Measurements from ENCODE around the gene COMMD7.
"Not testable (repeated sequence)": the region's sequence is repeated elsewhere in the genome, so short reads cannot be mapped to it uniquely, and the experiment has no call there.

COMMD7 gene

GRCh38 chr20:32718749-32719348 lies 24.4 kb downstream of the COMMD7 start:
- Histone ChIP-seq H3K36me3 (peaks cover 14% of the 10 kb centered on the region), H3K9me3 (no peaks in the 10 kb centered on the region), H3K27me3 (no peaks in the 10 kb centered on the region), H3K4me1 (ENCODE audit: control insufficient read depth in 1 of 2, insufficient read depth in 1 of 2, low read depth in 1 of 2, low read length in 1 of 2) (no peaks in the 10 kb centered on the region), H3K4me3 (ENCODE audit: low read depth in 1 of 2, low read length in 1 of 2) (no peak overlapping the region), H3K27ac (no peak overlapping the region)
- no peak for TF ChIP-seq CTCF (IDR thresholded peaks at IDR 0.05)

- no peaks in the 10 kb centered on the region for H3K4me1 ChIP-seq (ENCODE audit: control insufficient read depth in 1 of 2, insufficient read depth in 1 of 2, low read depth in 1 of 2, low read length in 1 of 2)
- no peaks in the 10 kb centered on the region for H3K27me3 ChIP-seq
- TF ChIP-seq CTCF (IDR thresholded peaks at IDR 0.05), result no peak
- no peaks in the 10 kb centered on the region for H3K9me3 ChIP-seq
- H3K36me3 ChIP-seq, result peaks cover 16% of the 10 kb centered on the region
- H3K27ac ChIP-seq, result no peak overlapping the region
- no peak overlapping the region for H3K4me3 ChIP-seq (ENCODE audit: low read depth in 1 of 2, low read length in 1 of 2)
These were observed 31.9 kb downstream of the COMMD7 start for GRCh38 chr20:32711346-32711745.

- Histone ChIP-seq H3K27ac (no peak overlapping the region), H3K27me3 (no peaks in the 10 kb centered on the region), H3K9me3 (no peaks in the 10 kb centered on the region), H3K4me1 (ENCODE audit: control insufficient read depth in 1 of 2, insufficient read depth in 1 of 2, low read depth in 1 of 2, low read length in 1 of 2) (no peaks in the 10 kb centered on the region), H3K4me3 (ENCODE audit: low read depth in 1 of 2, low read length in 1 of 2) (no peak overlapping the region), H3K36me3 (peaks cover 26% of the 10 kb centered on the region)
- no peak for TF ChIP-seq CTCF (IDR thresholded peaks at IDR 0.05)
These were observed 33.6 kb downstream of the COMMD7 start for GRCh38 chr20:32709632-32710121.

- not testable (repeated sequence) for H3K9me3 ChIP-seq; H3K4me1 ChIP-seq (ENCODE audit: control insufficient read depth in 1 of 2, insufficient read depth in 1 of 2, low read depth in 1 of 2, low read length in 1 of 2); H3K27me3 ChIP-seq; H3K27ac ChIP-seq; H3K4me3 ChIP-seq (ENCODE audit: low read depth in 1 of 2, low read length in 1 of 2)
- H3K36me3 ChIP-seq, result peaks cover 26% of the 10 kb centered on the region
These were observed 34.1 kb downstream of the COMMD7 start for GRCh38 chr20:32709029-32709631.

GRCh38 chr20:32707691-32708581 lies 35.3 kb downstream of the COMMD7 start:
- Histone ChIP-seq H3K4me1 (ENCODE audit: control insufficient read depth in 1 of 2, insufficient read depth in 1 of 2, low read depth in 1 of 2, low read length in 1 of 2) (no peaks in the 10 kb centered on the region), H3K36me3 (peaks cover 28% of the 10 kb centered on the region), H3K4me3 (ENCODE audit: low read depth in 1 of 2, low read length in 1 of 2) (no peak overlapping the region), H3K27me3 (no peaks in the 10 kb centered on the region), H3K27ac (no peak overlapping the region), H3K9me3 (no peaks in the 10 kb centered on the region)
- TF ChIP-seq CTCF (IDR thresholded peaks at IDR 0.05), result no peak

GRCh38 chr20:32706486-32706885 lies 36.8 kb downstream of the COMMD7 start:
- Histone ChIP-seq H3K4me3 (ENCODE audit: low read depth in 1 of 2, low read length in 1 of 2) (no peak overlapping the region), H3K27me3 (no peaks in the 10 kb centered on the region), H3K36me3 (peaks cover 41% of the 10 kb centered on the region), H3K9me3 (no peaks in the 10 kb centered on the region), H3K4me1 (ENCODE audit: control insufficient read depth in 1 of 2, insufficient read depth in 1 of 2, low read depth in 1 of 2, low read length in 1 of 2) (no peaks in the 10 kb centered on the region), H3K27ac (no peak overlapping the region)
- no peak for TF ChIP-seq CTCF (IDR thresholded peaks at IDR 0.05)
